OCI-LY7 (cell line): ENCODE data around the gene CDK2AP2. TPM values are rescaled to one million over a fixed set of nuclear protein-coding genes. Genes with fewer than 3 reads are reported as not detected.
"Not testable (repeated sequence)": the region's sequence is repeated elsewhere in the genome, so short reads cannot be mapped to it uniquely, and the experiment has no call there.

ENCODE experiments used
- BruUV-seq: library from RNA; stranded (reverse); fragments of 400-500 nt; replicated peaks from 2 replicates; lab custom pipeline; 2021; lab: Mats Ljungman, UMichigan
- CTCF ChIA-PET: fragments of 300-600 bp; sonication (Branson Sonifier 250); formaldehyde crosslinking; loops from one replicate; lab custom pipeline; 2022; ENCODE audit warnings: antibody characterized with exemption; ENCODE audit not compliant: unreplicated experiment; lab: Charles Lee
- POLR2A ChIA-PET: fragments of 300-600 bp; sonication (Branson Sonifier 250); formaldehyde crosslinking; loops from one replicate; lab custom pipeline; 2022; ENCODE audit warnings: antibody characterized with exemption; lab: Charles Lee
- DNase-seq: peaks from one replicate; pipeline ENCODE4 v3.0.0-alpha.2; 2015; ENCODE audit warnings: low spot score
- H2AFZ ChIP-seq: fragments of 200-600 bp; sonication (generic), shearing (Covaris generic); 2 replicates; pipeline ENCODE4 v1.6.1; 2014; ENCODE audit warnings: mild to moderate bottlenecking, antibody characterized with exemption, low read length, moderate library complexity
- H3K27ac ChIP-seq: fragments of 200-600 bp; sonication (generic); 2 replicates; pipeline ENCODE4 v1.5.1; 2014; ENCODE audit warnings: mixed run types, low read depth, mild to moderate bottlenecking, moderate library complexity, low read length, inconsistent platforms; ENCODE audit not compliant: poor library complexity, severe bottlenecking
- H3K36me3 ChIP-seq: fragments of 200-600 bp; sonication (generic); 2 replicates; pipeline ENCODE4 v1.6.1; 2014; ENCODE audit warnings: mild to moderate bottlenecking, antibody characterized with exemption, low read length, moderate library complexity, mixed read lengths; ENCODE audit not compliant: insufficient read depth
- H3K4me1 ChIP-seq: fragments of 200-600 bp; sonication (generic); 2 replicates; pipeline ENCODE4 v1.5.1; 2014; ENCODE audit warnings: mild to moderate bottlenecking, low read length; ENCODE audit not compliant: insufficient read depth, poor library complexity, severe bottlenecking
- H3K4me2 ChIP-seq: fragments of 200-600 bp; sonication (generic); 2 replicates; pipeline ENCODE4 v1.6.1; 2014; ENCODE audit warnings: mild to moderate bottlenecking, low read length
- H3K4me3 ChIP-seq: fragments of 200-600 bp; sonication (generic); 2 replicates; pipeline ENCODE4 v1.5.1; 2014; ENCODE audit warnings: mild to moderate bottlenecking, low read depth, low read length; ENCODE audit not compliant: poor library complexity, severe bottlenecking
- H3K79me2 ChIP-seq: fragments of 200-600 bp; sonication (generic); 2 replicates; pipeline ENCODE4 v1.6.1; 2016; ENCODE audit warnings: low read depth, mild to moderate bottlenecking, low read length, moderate library complexity, mixed read lengths; ENCODE audit not compliant: insufficient read depth
- H3K9me2 ChIP-seq: fragments of 200-600 bp; sonication (generic); 2 replicates; pipeline ENCODE4 v1.6.1; 2016; ENCODE audit warnings: mild to moderate bottlenecking, low read length, mixed read lengths; ENCODE audit not compliant: insufficient read depth
- H3K9me3 ChIP-seq: fragments of 200-600 bp; sonication (generic); 2 replicates; pipeline ENCODE4 v1.6.1; 2014; ENCODE audit warnings: mild to moderate bottlenecking, mixed run types, low read length, mixed read lengths
- H4K20me1 ChIP-seq: fragments of 200-600 bp; sonication (generic); 2 replicates; pipeline ENCODE4 v1.6.1; 2014; ENCODE audit warnings: mild to moderate bottlenecking, antibody characterized with exemption, low read length, moderate library complexity, mixed read lengths; ENCODE audit not compliant: insufficient read depth
- EZH2phosphoT487 ChIP-seq: fragments of 200-600 bp; sonication (generic); IDR thresholded peaks from 2 replicates; pipeline ENCODE4 v1.6.1; 2018; ENCODE audit warnings: low read depth, borderline replicate concordance, mild to moderate bottlenecking, mixed run types, antibody characterized with exemption, low read length, moderate library complexity, mixed read lengths
- intact Hi-C: fragments of 100-400 bp; cut with micrococcal nuclease; formaldehyde crosslinking; loops from one replicate; pipeline ENCODE4 v1.10.0; 2022; ENCODE audit not compliant: unreplicated experiment
- total RNA-seq, 2 experiments: library from RNA; depleted of rRNA in 1 of 2; stranded (reverse); fragments of >200 nt in 1 of 2; shearing (Covaris generic) in 1 of 2; gene quantifications; 2 replicates each; pipeline ENCODE4 v1.2.3, GENCODE V29; 2014 to 2022
- TF ChIP-seq, protein P1 (sequence below): fragments of 200-600 bp; sonication (generic); conservative IDR thresholded peaks from 2 replicates; pipeline ENCODE4 v1.5.1; 2014; ENCODE audit warnings: mild to moderate bottlenecking, antibody characterized with exemption, low read length, moderate library complexity, mixed read lengths

CDK2AP2 gene
- total RNA-seq, 2 experiments from 2014 or later = 71.5 to 90.2 TPM

- Histone ChIP-seq H3K36me3 (no peaks in the 10 kb centered on the region), H3K79me2 (no peaks in the 10 kb centered on the region), H3K9me3 (peaks cover 30% of the 10 kb centered on the region), H3K4me2 (no peak overlapping the region), H2AFZ (no peak overlapping the region), H3K4me1 (no peaks in the 10 kb centered on the region), H3K27ac (no peak overlapping the region), H3K9me2 (no peaks in the 10 kb centered on the region), H3K4me3 (no peak overlapping the region), H4K20me1 (no peaks in the 10 kb centered on the region)
- BruUV-seq = no TSS peak
- POLR2A ChIA-PET = no interaction called here
- DNase-seq = no peak
- intact Hi-C loops = no loop called here
- CTCF ChIA-PET = interaction anchor here (0.6 kb wide), 1 partner anchor 412 kb away, joined by 3 read pairs; no protein-coding TSS in a partner anchor
- TF ChIP-seq, protein P1, sequence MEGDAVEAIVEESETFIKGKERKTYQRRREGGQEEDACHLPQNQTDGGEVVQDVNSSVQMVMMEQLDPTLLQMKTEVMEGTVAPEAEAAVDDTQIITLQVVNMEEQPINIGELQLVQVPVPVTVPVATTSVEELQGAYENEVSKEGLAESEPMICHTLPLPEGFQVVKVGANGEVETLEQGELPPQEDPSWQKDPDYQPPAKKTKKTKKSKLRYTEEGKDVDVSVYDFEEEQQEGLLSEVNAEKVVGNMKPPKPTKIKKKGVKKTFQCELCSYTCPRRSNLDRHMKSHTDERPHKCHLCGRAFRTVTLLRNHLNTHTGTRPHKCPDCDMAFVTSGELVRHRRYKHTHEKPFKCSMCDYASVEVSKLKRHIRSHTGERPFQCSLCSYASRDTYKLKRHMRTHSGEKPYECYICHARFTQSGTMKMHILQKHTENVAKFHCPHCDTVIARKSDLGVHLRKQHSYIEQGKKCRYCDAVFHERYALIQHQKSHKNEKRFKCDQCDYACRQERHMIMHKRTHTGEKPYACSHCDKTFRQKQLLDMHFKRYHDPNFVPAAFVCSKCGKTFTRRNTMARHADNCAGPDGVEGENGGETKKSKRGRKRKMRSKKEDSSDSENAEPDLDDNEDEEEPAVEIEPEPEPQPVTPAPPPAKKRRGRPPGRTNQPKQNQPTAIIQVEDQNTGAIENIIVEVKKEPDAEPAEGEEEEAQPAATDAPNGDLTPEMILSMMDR = no peak
- TF ChIP-seq EZH2phosphoT487 = no peak
These were observed 43.2 kb upstream of the CDK2AP2 start for GRCh38 chr11:67551127-67551526.

- ChIA-PET POLR2A (interaction anchor here (0.6 kb wide), 1 partner anchor 68 kb away, joined by 3 read pairs; no protein-coding TSS in a partner anchor), CTCF (no interaction called here)
- TF ChIP-seq EZH2phosphoT487 = no peak
- TF ChIP-seq, protein P1 = no peak
- DNase-seq = no peak
- H3K4me1 ChIP-seq = no peaks in the 10 kb centered on the region
- H4K20me1 ChIP-seq = no peaks in the 10 kb centered on the region
- no TSS peak for BruUV-seq
- no peak overlapping the region for H3K4me2 ChIP-seq
- H3K36me3 ChIP-seq = no peaks in the 10 kb centered on the region
- H3K79me2 ChIP-seq = no peaks in the 10 kb centered on the region
- peaks cover 30% of the 10 kb centered on the region for H3K9me3 ChIP-seq
- H3K27ac ChIP-seq = no peak overlapping the region
- no peak overlapping the region for H3K4me3 ChIP-seq
- no peaks in the 10 kb centered on the region for H3K9me2 ChIP-seq
- no peak overlapping the region for H2AFZ ChIP-seq
- intact Hi-C loops = no loop called here
These were observed 40.7 kb upstream of the CDK2AP2 start for GRCh38 chr11:67548555-67549110.

- H3K4me2 ChIP-seq, H3K4me3 ChIP-seq, H2AFZ ChIP-seq, H4K20me1 ChIP-seq, POLR2A ChIA-PET, H3K4me1 ChIP-seq, DNase-seq, intact Hi-C loops, BruUV-seq, H3K9me2 ChIP-seq, H3K36me3 ChIP-seq, H3K27ac ChIP-seq, H3K79me2 ChIP-seq: not testable (repeated sequence)
- CTCF ChIA-PET = interaction anchor here (0.5 kb wide), 1 partner anchor 493 kb away, joined by 3 read pairs; no protein-coding TSS in a partner anchor
- peaks cover 30% of the 10 kb centered on the region for H3K9me3 ChIP-seq
These were observed 40.1 kb upstream of the CDK2AP2 start for GRCh38 chr11:67548112-67548511.
